ENCODE measurements around the gene CACNG7.
A peak's percentile ranks its signal among the peaks of the same experiment; 100 is the strongest.

The CACNG7 gene

GRCh38 chr19:53904909-53905308 is 4.2 kb upstream of the CACNG7 start:
- no peak for TF ChIP-seq CTCF (IDR thresholded peaks at IDR 0.05; ENCODE audit: borderline replicate concordance, control extremely low read depth, extremely low read depth, insufficient read depth, missing control alignments)
- in situ Hi-C loops (cut with MboI; ENCODE audit: low sequenced_read_pairs, unreplicated experiment): no loop called here
- no peak for DNase-seq (ENCODE audit: low spot score)

- in situ Hi-C loops (cut with MboI; ENCODE audit: low sequenced_read_pairs, unreplicated experiment): no loop called here
- DNase-seq (ENCODE audit: low spot score): no peak
- no peak for TF ChIP-seq CTCF (IDR thresholded peaks at IDR 0.05; ENCODE audit: borderline replicate concordance, control extremely low read depth, extremely low read depth, insufficient read depth, missing control alignments)
These were observed 3.3 kb upstream of the CACNG7 start for GRCh38 chr19:53905787-53906186.

GRCh38 chr19:53906211-53907192 is 2.6 kb upstream of the CACNG7 start:
- in situ Hi-C loops (cut with MboI; ENCODE audit: low sequenced_read_pairs, unreplicated experiment): no loop called here
- peak; percentile 88 for DNase-seq (ENCODE audit: low spot score)
- TF ChIP-seq CTCF (IDR thresholded peaks at IDR 0.05; ENCODE audit: borderline replicate concordance, control extremely low read depth, extremely low read depth, insufficient read depth, missing control alignments): peak; percentile 59

- no peak for TF ChIP-seq CTCF (IDR thresholded peaks at IDR 0.05; ENCODE audit: borderline replicate concordance, control extremely low read depth, extremely low read depth, insufficient read depth, missing control alignments)
- in situ Hi-C loops (cut with MboI; ENCODE audit: low sequenced_read_pairs, unreplicated experiment): no loop called here
- no peak for DNase-seq (ENCODE audit: low spot score)
These were observed 1.9 kb upstream of the CACNG7 start for GRCh38 chr19:53907193-53907581.

- TF ChIP-seq CTCF (IDR thresholded peaks at IDR 0.05; ENCODE audit: borderline replicate concordance, control extremely low read depth, extremely low read depth, insufficient read depth, missing control alignments): no peak
- no peak for DNase-seq (ENCODE audit: low spot score)
- in situ Hi-C loops (cut with MboI; ENCODE audit: low sequenced_read_pairs, unreplicated experiment): no loop called here
These were observed 1.4 kb upstream of the CACNG7 start for GRCh38 chr19:53907690-53908089.

GRCh38 chr19:53908106-53908934 is 758 bp upstream of the CACNG7 start:
- in situ Hi-C loops (cut with MboI; ENCODE audit: low sequenced_read_pairs, unreplicated experiment): no loop called here
- no peak for TF ChIP-seq CTCF (IDR thresholded peaks at IDR 0.05; ENCODE audit: borderline replicate concordance, control extremely low read depth, extremely low read depth, insufficient read depth, missing control alignments)
- peak; percentile 73 for DNase-seq (ENCODE audit: low spot score)
